Central memory CD8-positive, alpha-beta T cell (primary cell): ENCODE data around the gene ABLIM3.

Experiments used
- ATAC-seq: fragments of 150-1000 bp; cut with Tn5 transposase; replicated peaks from 2 replicates; pipeline ENCODE4 v1.10.0; 2022; ENCODE audit warnings: mild to moderate bottlenecking, moderate FRiP score, moderate number of reproducible peaks; ENCODE audit not compliant: poor library complexity, severe bottlenecking; ENCODE audit errors: extremely low read depth
- DNase-seq, 2 donors: peaks; one replicate each; pipeline ENCODE4 v3.0.0; 2021; ENCODE audit warnings: low spot score in 2 of 2
- H3K27ac Mint-ChIP-seq: one replicate; pipeline ENCODE4 v1.8.0; 2022; ENCODE audit warnings: low read depth, mild to moderate bottlenecking, moderate library complexity, mixed read lengths
- H3K27me3 Mint-ChIP-seq: one replicate; pipeline ENCODE4 v1.8.0; 2022; ENCODE audit warnings: mixed read lengths
- H3K36me3 Mint-ChIP-seq: one replicate; pipeline ENCODE4 v1.8.0; 2022; ENCODE audit warnings: mild to moderate bottlenecking, moderate library complexity, mixed read lengths; ENCODE audit not compliant: insufficient read depth
- H3K4me1 Mint-ChIP-seq: one replicate; pipeline ENCODE4 v1.8.0; 2022; ENCODE audit warnings: mixed read lengths
- H3K4me3 Mint-ChIP-seq: one replicate; pipeline ENCODE4 v1.8.0; 2022; ENCODE audit warnings: mild to moderate bottlenecking, moderate library complexity, mixed read lengths
- H3K9me3 Mint-ChIP-seq: one replicate; pipeline ENCODE4 v1.8.0; 2022; ENCODE audit warnings: mixed read lengths

ABLIM3 gene

GRCh38 chr5:149210968-149211490, 69.7 kb downstream of the ABLIM3 start:
- ATAC-seq (no peak), DNase-seq (no peak)
- Mint-ChIP-seq H3K27me3 (peaks cover 11% of the 10 kb centered on the region), H3K4me3 (no peak overlapping the region), H3K27ac (no peak overlapping the region), H3K36me3 (peaks cover 3% of the 10 kb centered on the region), H3K4me1 (peaks cover 5% of the 10 kb centered on the region), H3K9me3 (no peaks in the 10 kb centered on the region)

GRCh38 chr5:149211566-149211965, 70.3 kb downstream of the ABLIM3 start:
- ATAC-seq (no peak), DNase-seq (no peak)
- Mint-ChIP-seq H3K4me3 (no peak overlapping the region), H3K4me1 (peaks cover 5% of the 10 kb centered on the region), H3K27me3 (peaks cover 11% of the 10 kb centered on the region), H3K27ac (no peak overlapping the region), H3K36me3 (peaks cover 3% of the 10 kb centered on the region), H3K9me3 (no peaks in the 10 kb centered on the region)

- Mint-ChIP-seq H3K9me3 (no peaks in the 10 kb centered on the region), H3K36me3 (peaks cover 3% of the 10 kb centered on the region), H3K27ac (no peak overlapping the region), H3K4me3 (no peak overlapping the region), H3K27me3 (peaks cover 15% of the 10 kb centered on the region), H3K4me1 (peaks cover 5% of the 10 kb centered on the region)
- ATAC-seq (no peak), DNase-seq (no peak)
These were observed 71.1 kb downstream of the ABLIM3 start for GRCh38 chr5:149212198-149212951.

GRCh38 chr5:149213264-149213880, 72.1 kb downstream of the ABLIM3 start:
- Mint-ChIP-seq H3K9me3 (no peaks in the 10 kb centered on the region), H3K36me3 (peaks cover 3% of the 10 kb centered on the region), H3K4me1 (peaks cover 5% of the 10 kb centered on the region), H3K4me3 (no peak overlapping the region), H3K27ac (no peak overlapping the region), H3K27me3 (peaks cover 21% of the 10 kb centered on the region)
- DNase-seq (no peak), ATAC-seq (no peak)

GRCh38 chr5:149215478-149216090, 74.3 kb downstream of the ABLIM3 start:
- H3K9me3 Mint-ChIP-seq = no peaks in the 10 kb centered on the region
- ATAC-seq (no peak), DNase-seq (no peak)
- H3K36me3 Mint-ChIP-seq = peaks cover 3% of the 10 kb centered on the region
- peaks cover 5% of the 10 kb centered on the region for H3K4me1 Mint-ChIP-seq
- peaks cover 21% of the 10 kb centered on the region for H3K27me3 Mint-ChIP-seq
- H3K4me3 Mint-ChIP-seq = no peak overlapping the region
- no peak overlapping the region for H3K27ac Mint-ChIP-seq

- DNase-seq (no peak), ATAC-seq (no peak)
- Mint-ChIP-seq H3K27ac (no peak overlapping the region), H3K27me3 (peaks cover 21% of the 10 kb centered on the region), H3K4me3 (no peak overlapping the region), H3K36me3 (peaks cover 3% of the 10 kb centered on the region), H3K9me3 (no peaks in the 10 kb centered on the region), H3K4me1 (peaks cover under 1% of the 10 kb centered on the region)
These were observed 75.2 kb downstream of the ABLIM3 start for GRCh38 chr5:149216496-149216895.

GRCh38 chr5:149217096-149217802, 76.0 kb downstream of the ABLIM3 start:
- ATAC-seq = no peak
- H3K27ac Mint-ChIP-seq = no peak overlapping the region
- peaks cover 21% of the 10 kb centered on the region for H3K27me3 Mint-ChIP-seq
- H3K4me1 Mint-ChIP-seq = no peaks in the 10 kb centered on the region
- no peak overlapping the region for H3K4me3 Mint-ChIP-seq
- peaks cover 1% of the 10 kb centered on the region for H3K36me3 Mint-ChIP-seq
- no peaks in the 10 kb centered on the region for H3K9me3 Mint-ChIP-seq
- no peak for DNase-seq

- peaks cover 19% of the 10 kb centered on the region for H3K27me3 Mint-ChIP-seq
- H3K4me3 Mint-ChIP-seq = no peak overlapping the region
- DNase-seq (no peak), ATAC-seq (no peak)
- no peaks in the 10 kb centered on the region for H3K4me1 Mint-ChIP-seq
- no peak overlapping the region for H3K27ac Mint-ChIP-seq
- no peaks in the 10 kb centered on the region for H3K9me3 Mint-ChIP-seq
- no peaks in the 10 kb centered on the region for H3K36me3 Mint-ChIP-seq
These were observed 76.5 kb downstream of the ABLIM3 start for GRCh38 chr5:149217803-149218155.

GRCh38 chr5:149219584-149219983, 78.3 kb downstream of the ABLIM3 start:
- DNase-seq (no peak), ATAC-seq (no peak)
- H3K9me3 Mint-ChIP-seq = no peaks in the 10 kb centered on the region
- H3K27ac Mint-ChIP-seq = no peak overlapping the region
- H3K4me1 Mint-ChIP-seq = no peaks in the 10 kb centered on the region
- H3K4me3 Mint-ChIP-seq = no peak overlapping the region
- H3K27me3 Mint-ChIP-seq = peaks cover 16% of the 10 kb centered on the region
- no peaks in the 10 kb centered on the region for H3K36me3 Mint-ChIP-seq

GRCh38 chr5:149220750-149221149, 79.5 kb downstream of the ABLIM3 start:
- Mint-ChIP-seq H3K27ac (no peak overlapping the region), H3K27me3 (peaks cover 22% of the 10 kb centered on the region), H3K36me3 (no peaks in the 10 kb centered on the region), H3K4me1 (no peaks in the 10 kb centered on the region), H3K9me3 (no peaks in the 10 kb centered on the region), H3K4me3 (no peak overlapping the region)
- no peak for ATAC-seq
- DNase-seq = no peak

- Mint-ChIP-seq H3K27me3 (peaks cover 22% of the 10 kb centered on the region), H3K4me1 (no peaks in the 10 kb centered on the region), H3K36me3 (no peaks in the 10 kb centered on the region), H3K27ac (no peak overlapping the region), H3K4me3 (no peak overlapping the region), H3K9me3 (no peaks in the 10 kb centered on the region)
- DNase-seq (no peak), ATAC-seq (no peak)
These were observed 80.0 kb downstream of the ABLIM3 start for GRCh38 chr5:149221326-149221725.

GRCh38 chr5:149221731-149222342, 80.5 kb downstream of the ABLIM3 start:
- H3K27ac Mint-ChIP-seq = no peak overlapping the region
- no peaks in the 10 kb centered on the region for H3K36me3 Mint-ChIP-seq
- no peaks in the 10 kb centered on the region for H3K4me1 Mint-ChIP-seq
- peaks cover 22% of the 10 kb centered on the region for H3K27me3 Mint-ChIP-seq
- ATAC-seq (no peak), DNase-seq (no peak)
- H3K4me3 Mint-ChIP-seq = no peak overlapping the region
- H3K9me3 Mint-ChIP-seq = no peaks in the 10 kb centered on the region
